Thoracic aorta (tissue), 2 donors: Measurements from ENCODE around the gene ARHGAP24. TPM values are rescaled to one million over a fixed set of nuclear protein-coding genes. Genes with fewer than 3 reads are reported as not detected.
A peak's percentile ranks its signal among the peaks of the same experiment; 100 is the strongest.

ENCODE experiments used
- ATAC-seq: fragments of 150-250 bp; one replicate; pipeline ENCODE4 v1.8.0; 2017; ENCODE audit warnings: low read depth; ENCODE audit not compliant: insufficient number of reproducible peaks, low FRiP score
- DNase-seq: peaks from one replicate; pipeline ENCODE4 v3.0.0-alpha.2; 2020; ENCODE audit warnings: low spot score
- H3K27ac ChIP-seq, 2 donors: fragments of 200-600 bp; sonication (generic); 1 replicate in 1 of 2; 2 replicates in 1 of 2; pipeline ENCODE4 v1.5.1; 2016; ENCODE audit warnings: mild to moderate bottlenecking in 2 of 2, moderate library complexity in 2 of 2
- H3K27me3 ChIP-seq: fragments of 200-600 bp; sonication (generic); replicated peaks from 2 replicates; pipeline ENCODE4 v1.6.0; 2016; ENCODE audit warnings: mild to moderate bottlenecking; ENCODE audit not compliant: insufficient read depth
- H3K36me3 ChIP-seq: fragments of 200-600 bp; sonication (generic); one replicate; pipeline ENCODE4 v1.5.1; 2016
- H3K4me1 ChIP-seq, 2 donors: fragments of 200-600 bp; sonication (generic); 1 replicate in 1 of 2; 2 replicates in 1 of 2; pipeline versions ENCODE4 v1.5.1 to v1.6.0; 2016; ENCODE audit warnings: low read depth in 2 of 2, mild to moderate bottlenecking in 1 of 2; ENCODE audit not compliant: control insufficient read depth in 1 of 2
- H3K4me3 ChIP-seq: fragments of 200-600 bp; sonication (generic); 2 replicates; pipeline ENCODE4 v1.5.1; 2016; ENCODE audit warnings: mild to moderate bottlenecking
- H3K9me3 ChIP-seq: fragments of 200-600 bp; sonication (generic); 2 replicates; pipeline ENCODE4 v1.5.1; 2016
- total RNA-seq, 2 donors: library from RNA; depleted of rRNA; stranded (reverse); fragments of >200 nt; gene quantifications; one replicate each; pipeline versions ENCODE4 v1.1.0 to v1.2.3, GENCODE V29; 2016
- TF ChIP-seq, protein P1 (sequence below): fragments of 200-600 bp; sonication (generic); IDR thresholded peaks from one replicate; pipeline ENCODE4 v1.5.1; 2019; ENCODE audit warnings: antibody characterized with exemption

The ARHGAP24 gene
- total RNA-seq, 2 donors from 2014 or later: 30.1 to 43.6 TPM

DNA sequence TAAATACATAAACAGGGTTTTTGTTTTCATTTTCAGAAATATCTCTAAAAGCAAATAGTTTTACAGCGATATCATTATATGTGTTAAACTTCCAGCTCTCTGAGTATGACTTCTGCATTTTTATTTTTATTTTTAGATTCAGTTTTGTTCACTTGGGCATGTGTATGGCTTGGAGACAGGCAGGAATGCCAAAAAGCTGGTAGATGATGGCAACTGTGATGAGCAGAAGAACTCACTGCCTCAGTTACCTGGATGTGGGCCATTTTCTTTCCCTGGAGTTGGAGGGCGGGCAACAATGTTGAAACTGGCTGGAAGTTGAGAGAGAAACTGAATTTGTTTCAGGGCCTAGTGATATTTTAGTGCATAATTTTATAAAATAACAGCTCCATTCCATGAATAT is 266.4 kb downstream of the ARHGAP24 start:
- no peaks in the 10 kb centered on the region for H3K36me3 ChIP-seq
- DNase-seq: no peak
- H3K4me1 ChIP-seq: peaks cover 21% of the 10 kb centered on the region in 2 donors
- no peaks in the 10 kb centered on the region for H3K27me3 ChIP-seq
- TF ChIP-seq, protein P1, sequence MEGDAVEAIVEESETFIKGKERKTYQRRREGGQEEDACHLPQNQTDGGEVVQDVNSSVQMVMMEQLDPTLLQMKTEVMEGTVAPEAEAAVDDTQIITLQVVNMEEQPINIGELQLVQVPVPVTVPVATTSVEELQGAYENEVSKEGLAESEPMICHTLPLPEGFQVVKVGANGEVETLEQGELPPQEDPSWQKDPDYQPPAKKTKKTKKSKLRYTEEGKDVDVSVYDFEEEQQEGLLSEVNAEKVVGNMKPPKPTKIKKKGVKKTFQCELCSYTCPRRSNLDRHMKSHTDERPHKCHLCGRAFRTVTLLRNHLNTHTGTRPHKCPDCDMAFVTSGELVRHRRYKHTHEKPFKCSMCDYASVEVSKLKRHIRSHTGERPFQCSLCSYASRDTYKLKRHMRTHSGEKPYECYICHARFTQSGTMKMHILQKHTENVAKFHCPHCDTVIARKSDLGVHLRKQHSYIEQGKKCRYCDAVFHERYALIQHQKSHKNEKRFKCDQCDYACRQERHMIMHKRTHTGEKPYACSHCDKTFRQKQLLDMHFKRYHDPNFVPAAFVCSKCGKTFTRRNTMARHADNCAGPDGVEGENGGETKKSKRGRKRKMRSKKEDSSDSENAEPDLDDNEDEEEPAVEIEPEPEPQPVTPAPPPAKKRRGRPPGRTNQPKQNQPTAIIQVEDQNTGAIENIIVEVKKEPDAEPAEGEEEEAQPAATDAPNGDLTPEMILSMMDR: no peak
- no peak overlapping the region for H3K27ac ChIP-seq
- H3K4me3 ChIP-seq: no peak overlapping the region
- no peaks in the 10 kb centered on the region for H3K9me3 ChIP-seq
- no peak for ATAC-seq

DNA sequence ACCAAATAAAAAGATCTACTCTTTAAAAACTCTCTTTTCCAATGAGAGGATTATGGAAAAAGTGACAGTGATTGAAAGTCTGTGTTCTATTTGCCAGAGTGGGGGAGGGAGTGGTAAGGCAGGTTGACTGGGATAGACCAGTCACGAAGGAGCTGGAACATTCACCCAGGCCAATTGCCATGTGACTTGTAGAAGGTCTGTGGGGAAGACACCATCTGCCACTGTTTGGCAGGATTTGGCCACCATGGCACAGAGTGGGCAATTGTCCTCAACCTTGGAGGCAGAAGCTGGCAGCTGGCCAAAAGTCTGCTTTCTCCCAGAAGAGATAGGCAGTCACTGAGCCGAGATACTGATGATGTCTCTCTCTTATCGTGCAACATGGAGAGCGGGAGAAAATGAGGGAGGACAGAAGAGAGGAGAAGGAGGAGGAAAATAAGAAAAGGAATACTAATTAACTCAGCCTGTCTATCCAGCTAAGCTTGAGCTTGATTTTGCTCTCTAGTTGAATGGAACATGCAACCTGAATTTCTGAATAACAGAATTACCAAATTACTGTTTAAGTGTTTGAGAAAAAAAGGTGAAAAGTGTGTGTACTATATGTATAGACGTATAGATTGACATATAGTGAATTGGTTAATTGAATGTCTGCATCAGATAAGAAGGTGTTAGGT is 267.1 kb downstream of the ARHGAP24 start:
- H3K9me3 ChIP-seq: no peaks in the 10 kb centered on the region
- DNase-seq (no peak), ATAC-seq (no peak)
- no peak overlapping the region for H3K27ac ChIP-seq
- no peaks in the 10 kb centered on the region for H3K36me3 ChIP-seq
- peaks cover 21% of the 10 kb centered on the region in 2 donors for H3K4me1 ChIP-seq
- TF ChIP-seq, protein P1: no peak
- H3K4me3 ChIP-seq: no peak overlapping the region
- H3K27me3 ChIP-seq: no peaks in the 10 kb centered on the region

DNA sequence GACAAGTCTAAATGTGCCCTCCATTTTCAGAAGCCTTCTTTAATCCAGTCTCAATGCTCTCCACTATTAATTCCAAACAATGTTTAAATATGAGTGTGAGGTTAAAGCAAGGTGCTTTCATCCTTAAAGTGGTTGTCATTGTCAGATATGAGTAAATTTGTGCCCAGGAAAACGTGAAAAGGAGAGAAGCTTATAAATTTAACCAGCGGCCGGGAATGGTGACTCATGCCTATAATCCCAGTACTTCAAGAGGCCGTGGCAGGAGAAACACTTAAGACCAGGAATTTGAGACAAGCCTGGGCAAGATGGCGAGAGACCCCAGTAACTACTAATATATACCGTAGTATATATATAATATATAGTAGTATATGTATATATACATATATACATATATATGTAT is 270.0 kb downstream of the ARHGAP24 start:
- ATAC-seq (no peak), DNase-seq (no peak)
- TF ChIP-seq, protein P1: no peak
- no peaks in the 10 kb centered on the region for H3K9me3 ChIP-seq
- H3K27me3 ChIP-seq: no peaks in the 10 kb centered on the region
- peaks cover 21 to 29% of the 10 kb centered on the region in 2 donors for H3K4me1 ChIP-seq
- H3K36me3 ChIP-seq: no peaks in the 10 kb centered on the region
- H3K4me3 ChIP-seq: no peak overlapping the region
- no peak overlapping the region for H3K27ac ChIP-seq

DNA sequence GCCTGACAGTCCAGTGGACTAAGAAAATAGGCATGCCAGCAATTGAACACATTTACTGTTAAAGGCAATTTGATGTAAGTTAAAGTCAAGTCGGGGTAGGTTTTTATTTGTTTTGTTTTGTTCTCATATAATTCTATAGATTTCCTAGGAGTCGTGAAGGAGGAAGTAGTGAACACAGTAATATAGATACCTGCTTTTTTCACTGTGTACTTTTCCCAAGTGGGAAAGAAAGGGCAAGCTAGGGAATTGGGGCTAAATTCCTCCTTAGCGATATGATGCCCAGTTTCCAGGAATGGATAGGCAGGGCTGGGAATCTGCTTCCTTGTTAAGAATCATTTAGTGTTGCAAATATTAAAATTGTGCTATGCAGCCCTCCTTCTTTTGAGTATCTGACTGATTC is 271.0 kb downstream of the ARHGAP24 start:
- no peaks in the 10 kb centered on the region for H3K27me3 ChIP-seq
- H3K4me1 ChIP-seq: peaks cover 17 to 26% of the 10 kb centered on the region in 2 donors
- no peaks in the 10 kb centered on the region for H3K9me3 ChIP-seq
- H3K27ac ChIP-seq: no peak overlapping the region
- no peaks in the 10 kb centered on the region for H3K36me3 ChIP-seq
- ATAC-seq: no peak
- H3K4me3 ChIP-seq: no peak overlapping the region
- no peak for DNase-seq
- TF ChIP-seq, protein P1: no peak

DNA sequence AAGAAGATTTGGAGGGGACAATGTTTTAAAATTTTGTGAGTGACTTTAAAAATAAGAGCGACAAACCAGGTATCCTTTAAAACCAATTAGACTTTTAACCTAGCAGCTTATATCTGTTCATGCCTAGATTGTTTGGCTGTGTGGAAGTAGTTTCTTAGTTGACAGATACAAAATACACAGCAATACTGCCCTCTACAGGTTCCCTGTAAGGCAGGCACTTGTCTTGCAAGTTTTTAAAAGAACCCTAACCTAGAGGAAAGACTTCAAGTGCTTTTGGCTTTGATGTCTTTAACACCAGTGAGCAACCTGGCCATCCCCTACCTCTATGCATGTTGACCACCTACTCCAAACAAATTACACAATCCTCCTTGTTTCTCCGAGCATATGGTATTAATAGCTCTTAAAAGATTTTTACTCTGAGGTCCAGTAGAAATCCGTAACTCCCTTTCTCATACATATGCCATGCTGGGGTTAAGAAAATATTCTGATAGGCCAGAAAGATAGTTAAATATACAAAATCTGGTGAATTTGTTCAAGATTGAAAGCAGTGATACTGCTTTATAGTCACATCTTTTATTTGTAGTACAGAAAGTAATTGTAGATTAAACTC is 273.0 kb downstream of the ARHGAP24 start:
- ATAC-seq (no peak), DNase-seq (no peak)
- peaks cover 6 to 13% of the 10 kb centered on the region in 2 donors for H3K4me1 ChIP-seq

More for the DNA sequence above, 273.0 kb downstream of the ARHGAP24 start:
- no peak overlapping the region for H3K4me3 ChIP-seq
- H3K27ac ChIP-seq: no peak overlapping the region
- H3K27me3 ChIP-seq: no peaks in the 10 kb centered on the region
- TF ChIP-seq, protein P1: peak; percentile 73
- no peaks in the 10 kb centered on the region for H3K9me3 ChIP-seq
- H3K36me3 ChIP-seq: no peaks in the 10 kb centered on the region
